ENCODE measurements around the gene SPATA16.

Gene SPATA16

GRCh38 chr3:173065543-173065981 lies 75.5 kb downstream of the SPATA16 start:
- no peaks in the 10 kb centered on the region for H3K27me3 ChIP-seq (ENCODE audit: control insufficient read depth in 1 of 2, insufficient read depth in 2 of 2, low read length in 2 of 2)
- no peak overlapping the region for H3K27ac ChIP-seq (ENCODE audit: low read depth, low read length)
- no peak overlapping the region for H3K4me3 ChIP-seq (ENCODE audit: low read depth in 1 of 2, low read length in 2 of 2)
- no peak overlapping the region for H3K9ac ChIP-seq (ENCODE audit: low read depth in 1 of 2, low read length in 2 of 2)
- H3K4me1 ChIP-seq (ENCODE audit: control insufficient read depth in 1 of 2, insufficient read depth in 2 of 2, low read length in 2 of 2) = no peaks in the 10 kb centered on the region
- no peaks in the 10 kb centered on the region for H3K9me3 ChIP-seq (ENCODE audit: control insufficient read depth in 1 of 2, low read length in 2 of 2)
- H3K36me3 ChIP-seq (ENCODE audit: control insufficient read depth in 1 of 2, insufficient read depth in 2 of 2, low read length in 2 of 2) = no peaks in the 10 kb centered on the region

DNA sequence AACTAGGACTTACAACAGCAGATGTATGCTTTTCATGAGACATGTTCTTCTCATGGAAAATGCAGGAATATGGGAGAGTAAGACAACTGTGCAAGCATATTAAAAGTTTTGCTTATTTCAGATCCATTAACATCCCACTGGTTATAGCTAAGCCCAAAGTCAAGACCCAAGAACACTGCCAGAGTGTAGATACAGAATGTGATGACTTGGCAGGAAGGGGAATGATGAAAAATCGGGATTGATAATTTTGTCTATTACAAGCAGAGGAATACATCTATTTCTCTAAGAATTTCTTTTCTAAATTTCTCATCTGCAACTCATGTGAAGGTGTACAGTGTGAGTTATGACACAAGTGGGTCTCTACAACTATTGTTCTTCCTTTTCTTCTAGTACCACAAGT lies 76.4 kb downstream of the SPATA16 start:
- H3K9ac ChIP-seq (ENCODE audit: low read depth in 1 of 2, low read length in 2 of 2) = no peak overlapping the region
- no peak overlapping the region for H3K27ac ChIP-seq (ENCODE audit: low read depth, low read length)
- H3K27me3 ChIP-seq (ENCODE audit: control insufficient read depth in 1 of 2, insufficient read depth in 2 of 2, low read length in 2 of 2) = no peaks in the 10 kb centered on the region
- H3K4me3 ChIP-seq (ENCODE audit: low read depth in 1 of 2, low read length in 2 of 2) = no peak overlapping the region
- no peaks in the 10 kb centered on the region for H3K36me3 ChIP-seq (ENCODE audit: control insufficient read depth in 1 of 2, insufficient read depth in 2 of 2, low read length in 2 of 2)
- H3K4me1 ChIP-seq (ENCODE audit: control insufficient read depth in 1 of 2, insufficient read depth in 2 of 2, low read length in 2 of 2) = no peaks in the 10 kb centered on the region
- H3K9me3 ChIP-seq (ENCODE audit: control insufficient read depth in 1 of 2, low read length in 2 of 2) = no peaks in the 10 kb centered on the region

DNA sequence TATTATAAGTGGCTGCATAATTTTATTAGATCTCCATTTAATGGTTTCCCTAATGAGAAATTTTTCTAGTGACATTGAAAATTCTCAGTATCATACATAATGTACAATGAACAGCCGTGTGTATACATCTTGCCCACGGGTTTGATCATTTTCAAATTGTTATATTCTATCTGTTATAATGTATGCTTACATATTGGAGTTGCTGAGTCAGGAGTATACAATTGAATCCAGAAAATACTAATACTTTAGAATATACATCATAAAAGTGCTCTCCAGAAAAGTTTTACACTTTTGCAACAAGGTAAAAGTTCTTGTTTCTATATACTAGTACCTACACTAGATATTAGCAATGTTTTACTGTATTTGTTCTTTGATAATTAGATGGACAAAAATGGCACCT lies 82.8 kb downstream of the SPATA16 start:
- Histone ChIP-seq H3K9ac (ENCODE audit: low read depth in 1 of 2, low read length in 2 of 2) (no peak overlapping the region), H3K36me3 (ENCODE audit: control insufficient read depth in 1 of 2, insufficient read depth in 2 of 2, low read length in 2 of 2) (no peaks in the 10 kb centered on the region), H3K4me1 (ENCODE audit: control insufficient read depth in 1 of 2, insufficient read depth in 2 of 2, low read length in 2 of 2) (no peaks in the 10 kb centered on the region), H3K27ac (ENCODE audit: low read depth, low read length) (no peak overlapping the region), H3K27me3 (ENCODE audit: control insufficient read depth in 1 of 2, insufficient read depth in 2 of 2, low read length in 2 of 2) (no peaks in the 10 kb centered on the region), H3K4me3 (ENCODE audit: low read depth in 1 of 2, low read length in 2 of 2) (no peak overlapping the region), H3K9me3 (ENCODE audit: control insufficient read depth in 1 of 2, low read length in 2 of 2) (no peaks in the 10 kb centered on the region)

GRCh38 chr3:173055228-173055933 lies 85.7 kb downstream of the SPATA16 start:
- no peak overlapping the region for H3K4me3 ChIP-seq (ENCODE audit: low read depth in 1 of 2, low read length in 2 of 2)
- H3K4me1 ChIP-seq (ENCODE audit: control insufficient read depth in 1 of 2, insufficient read depth in 2 of 2, low read length in 2 of 2) = no peaks in the 10 kb centered on the region
- no peaks in the 10 kb centered on the region for H3K27me3 ChIP-seq (ENCODE audit: control insufficient read depth in 1 of 2, insufficient read depth in 2 of 2, low read length in 2 of 2)
- H3K36me3 ChIP-seq (ENCODE audit: control insufficient read depth in 1 of 2, insufficient read depth in 2 of 2, low read length in 2 of 2) = no peaks in the 10 kb centered on the region
- H3K9me3 ChIP-seq (ENCODE audit: control insufficient read depth in 1 of 2, low read length in 2 of 2) = no peaks in the 10 kb centered on the region
- no peak overlapping the region for H3K9ac ChIP-seq (ENCODE audit: low read depth in 1 of 2, low read length in 2 of 2)
- no peak overlapping the region for H3K27ac ChIP-seq (ENCODE audit: low read depth, low read length)

DNA sequence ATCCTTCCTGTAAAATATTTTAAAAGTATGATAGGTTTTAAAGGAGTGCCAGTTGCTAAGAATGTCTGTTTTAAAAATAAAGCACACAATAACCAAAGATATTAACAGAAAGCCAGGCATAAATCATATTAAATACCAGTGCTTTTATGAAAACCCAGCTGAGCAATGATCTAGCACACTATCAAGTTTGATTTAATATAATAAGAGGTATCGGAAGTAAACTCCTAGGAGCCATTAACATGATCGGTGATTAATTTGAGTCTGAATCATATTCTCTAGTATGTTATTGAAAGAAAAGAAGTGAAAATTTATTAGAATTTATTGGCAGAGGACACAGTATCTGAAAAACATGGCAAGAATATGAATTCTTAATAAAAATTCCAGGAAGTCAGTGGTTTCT lies 91.7 kb downstream of the SPATA16 start:
- Histone ChIP-seq H3K4me3 (ENCODE audit: low read depth in 1 of 2, low read length in 2 of 2) (no peak overlapping the region), H3K27ac (ENCODE audit: low read depth, low read length) (no peak overlapping the region), H3K36me3 (ENCODE audit: control insufficient read depth in 1 of 2, insufficient read depth in 2 of 2, low read length in 2 of 2) (no peaks in the 10 kb centered on the region)

DNA sequence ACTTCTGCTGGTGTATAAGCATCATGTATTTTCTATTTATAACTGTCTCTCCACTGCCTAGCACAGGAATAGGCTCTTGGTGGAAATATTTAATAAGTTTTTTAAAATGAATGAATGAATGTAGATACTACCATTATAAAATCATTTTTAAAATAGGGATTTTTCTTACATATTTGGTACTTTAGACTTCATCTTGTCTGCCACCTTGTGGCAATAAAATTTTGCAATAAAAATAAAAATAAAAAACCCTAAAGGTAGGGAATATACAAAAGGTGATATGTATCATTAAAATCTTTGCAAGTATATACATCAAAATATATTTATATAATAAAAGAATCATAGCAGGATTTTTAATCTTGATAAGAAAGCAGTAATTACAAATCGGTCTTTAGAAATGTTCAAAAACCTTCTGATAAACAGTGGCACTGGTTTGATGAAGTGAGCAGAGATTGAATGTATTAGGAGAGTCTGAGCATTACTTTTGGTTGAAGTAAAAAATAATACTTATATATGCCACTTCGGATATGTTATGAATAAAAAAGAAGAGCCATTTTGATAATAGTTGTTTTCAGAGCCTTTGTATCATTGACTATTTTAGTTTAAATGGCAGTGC lies 95.2 kb downstream of the SPATA16 start:
- Histone ChIP-seq H3K4me1 (ENCODE audit: control insufficient read depth in 1 of 2, insufficient read depth in 2 of 2, low read length in 2 of 2) (no peaks in the 10 kb centered on the region), H3K36me3 (ENCODE audit: control insufficient read depth in 1 of 2, insufficient read depth in 2 of 2, low read length in 2 of 2) (no peaks in the 10 kb centered on the region), H3K27me3 (ENCODE audit: control insufficient read depth in 1 of 2, insufficient read depth in 2 of 2, low read length in 2 of 2) (no peaks in the 10 kb centered on the region), H3K9me3 (ENCODE audit: control insufficient read depth in 1 of 2, low read length in 2 of 2) (no peaks in the 10 kb centered on the region), H3K4me3 (ENCODE audit: low read depth in 1 of 2, low read length in 2 of 2) (no peak overlapping the region), H3K9ac (ENCODE audit: low read depth in 1 of 2, low read length in 2 of 2) (no peak overlapping the region), H3K27ac (ENCODE audit: low read depth, low read length) (no peak overlapping the region)

More for the DNA sequence above, 91.7 kb downstream of the SPATA16 start:
- no peak overlapping the region for H3K9ac ChIP-seq (ENCODE audit: low read depth in 1 of 2, low read length in 2 of 2)
- no peaks in the 10 kb centered on the region for H3K4me1 ChIP-seq (ENCODE audit: control insufficient read depth in 1 of 2, insufficient read depth in 2 of 2, low read length in 2 of 2)
- no peaks in the 10 kb centered on the region for H3K9me3 ChIP-seq (ENCODE audit: control insufficient read depth in 1 of 2, low read length in 2 of 2)
- no peaks in the 10 kb centered on the region for H3K27me3 ChIP-seq (ENCODE audit: control insufficient read depth in 1 of 2, insufficient read depth in 2 of 2, low read length in 2 of 2)

DNA sequence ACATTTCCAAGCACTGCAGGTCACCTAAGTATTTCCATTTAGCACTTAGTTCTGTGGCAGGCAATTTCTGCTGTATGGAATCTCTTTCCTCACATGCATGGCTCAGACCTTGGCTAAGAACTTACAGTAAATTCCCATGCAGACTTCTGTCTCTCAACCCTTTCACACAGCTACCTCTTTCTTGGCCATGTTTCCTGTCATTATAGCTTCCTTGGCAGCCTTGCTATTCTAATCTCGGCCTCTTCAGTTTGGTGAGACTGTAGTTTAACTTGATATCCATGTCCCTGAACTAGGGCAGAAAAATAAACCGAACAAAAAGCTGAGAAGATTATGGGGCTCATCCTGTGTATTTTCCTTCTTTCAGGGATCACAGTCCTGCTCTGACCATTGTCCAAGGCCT lies 96.0 kb downstream of the SPATA16 start:
- no peaks in the 10 kb centered on the region for H3K4me1 ChIP-seq (ENCODE audit: control insufficient read depth in 1 of 2, insufficient read depth in 2 of 2, low read length in 2 of 2)
- H3K27me3 ChIP-seq (ENCODE audit: control insufficient read depth in 1 of 2, insufficient read depth in 2 of 2, low read length in 2 of 2) = no peaks in the 10 kb centered on the region
- no peaks in the 10 kb centered on the region for H3K36me3 ChIP-seq (ENCODE audit: control insufficient read depth in 1 of 2, insufficient read depth in 2 of 2, low read length in 2 of 2)
- no peak overlapping the region for H3K9ac ChIP-seq (ENCODE audit: low read depth in 1 of 2, low read length in 2 of 2)
- no peak overlapping the region for H3K4me3 ChIP-seq (ENCODE audit: low read depth in 1 of 2, low read length in 2 of 2)
- no peaks in the 10 kb centered on the region for H3K9me3 ChIP-seq (ENCODE audit: control insufficient read depth in 1 of 2, low read length in 2 of 2)
- no peak overlapping the region for H3K27ac ChIP-seq (ENCODE audit: low read depth, low read length)

GRCh38 chr3:173043757-173044156 lies 97.3 kb downstream of the SPATA16 start:
- Histone ChIP-seq H3K27ac (ENCODE audit: low read depth, low read length) (no peak overlapping the region), H3K4me1 (ENCODE audit: control insufficient read depth in 1 of 2, insufficient read depth in 2 of 2, low read length in 2 of 2) (no peaks in the 10 kb centered on the region), H3K27me3 (ENCODE audit: control insufficient read depth in 1 of 2, insufficient read depth in 2 of 2, low read length in 2 of 2) (no peaks in the 10 kb centered on the region), H3K9me3 (ENCODE audit: control insufficient read depth in 1 of 2, low read length in 2 of 2) (no peaks in the 10 kb centered on the region), H3K9ac (ENCODE audit: low read depth in 1 of 2, low read length in 2 of 2) (no peak overlapping the region), H3K4me3 (ENCODE audit: low read depth in 1 of 2, low read length in 2 of 2) (no peak overlapping the region), H3K36me3 (ENCODE audit: control insufficient read depth in 1 of 2, insufficient read depth in 2 of 2, low read length in 2 of 2) (no peaks in the 10 kb centered on the region)

DNA sequence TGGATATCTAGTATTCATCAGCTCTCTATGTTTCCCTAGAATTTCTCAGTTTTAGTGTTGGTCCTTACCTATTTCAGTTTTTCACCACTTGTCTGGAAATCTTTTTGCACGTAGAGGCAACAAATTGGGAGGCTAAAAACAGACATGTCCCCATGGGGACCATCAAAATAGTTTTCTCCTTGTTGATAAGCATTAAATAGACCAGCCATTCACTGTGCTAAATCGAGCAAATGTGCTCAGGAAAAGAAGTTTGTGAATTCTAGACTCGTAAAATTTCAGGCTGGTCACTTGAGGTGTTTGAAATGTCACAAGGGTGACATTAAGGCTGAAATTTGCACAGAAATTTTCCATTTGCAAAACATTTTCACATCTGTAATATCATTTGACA lies 102.6 kb downstream of the SPATA16 start:
- Histone ChIP-seq H3K36me3 (ENCODE audit: control insufficient read depth in 1 of 2, insufficient read depth in 2 of 2, low read length in 2 of 2) (no peaks in the 10 kb centered on the region), H3K4me1 (ENCODE audit: control insufficient read depth in 1 of 2, insufficient read depth in 2 of 2, low read length in 2 of 2) (no peaks in the 10 kb centered on the region), H3K4me3 (ENCODE audit: low read depth in 1 of 2, low read length in 2 of 2) (no peak overlapping the region), H3K27ac (ENCODE audit: low read depth, low read length) (no peak overlapping the region), H3K9me3 (ENCODE audit: control insufficient read depth in 1 of 2, low read length in 2 of 2) (no peaks in the 10 kb centered on the region), H3K9ac (ENCODE audit: low read depth in 1 of 2, low read length in 2 of 2) (no peak overlapping the region), H3K27me3 (ENCODE audit: control insufficient read depth in 1 of 2, insufficient read depth in 2 of 2, low read length in 2 of 2) (no peaks in the 10 kb centered on the region)

DNA sequence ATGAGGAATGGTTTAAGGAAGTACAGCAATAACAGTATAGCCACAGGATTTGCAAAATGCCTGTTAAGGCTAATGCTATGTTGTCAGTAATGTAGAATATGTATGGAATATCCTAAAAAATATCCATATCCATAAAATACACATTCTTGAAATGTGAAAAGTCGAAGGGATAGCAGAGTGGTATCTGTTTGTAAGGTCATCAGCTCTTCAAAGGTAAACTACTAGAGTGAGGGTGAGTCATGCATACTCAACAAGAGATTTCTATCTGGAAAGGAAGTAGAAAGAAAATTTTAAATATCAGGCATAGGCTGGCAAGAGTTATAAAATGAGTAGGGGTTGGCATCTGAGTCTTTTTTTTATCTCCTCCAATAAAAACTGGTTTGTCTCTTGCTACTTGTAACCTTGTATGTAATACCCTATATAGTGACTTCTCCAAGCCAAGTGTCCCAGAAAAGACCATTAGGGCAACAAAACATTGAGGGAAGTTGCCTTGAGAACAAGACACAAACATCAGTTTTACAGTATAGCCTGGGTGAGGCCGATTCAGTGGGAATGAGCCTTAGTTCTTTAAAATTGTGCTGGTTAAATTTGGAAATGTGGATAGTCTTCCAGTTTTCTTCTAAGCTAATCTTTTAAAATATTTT lies 103.1 kb downstream of the SPATA16 start:
- Histone ChIP-seq H3K4me1 (ENCODE audit: control insufficient read depth in 1 of 2, insufficient read depth in 2 of 2, low read length in 2 of 2) (no peaks in the 10 kb centered on the region), H3K9ac (ENCODE audit: low read depth in 1 of 2, low read length in 2 of 2) (no peak overlapping the region), H3K27me3 (ENCODE audit: control insufficient read depth in 1 of 2, insufficient read depth in 2 of 2, low read length in 2 of 2) (no peaks in the 10 kb centered on the region), H3K9me3 (ENCODE audit: control insufficient read depth in 1 of 2, low read length in 2 of 2) (no peaks in the 10 kb centered on the region), H3K36me3 (ENCODE audit: control insufficient read depth in 1 of 2, insufficient read depth in 2 of 2, low read length in 2 of 2) (no peaks in the 10 kb centered on the region), H3K4me3 (ENCODE audit: low read depth in 1 of 2, low read length in 2 of 2) (no peak overlapping the region), H3K27ac (ENCODE audit: low read depth, low read length) (no peak overlapping the region)

Measured in duodenal mucosa (tissue), 2 donors.